ENCODE measurements around the gene FAM216B.
"Not testable (repeated sequence)": the region's sequence is repeated elsewhere in the genome, so short reads cannot be mapped to it uniquely, and the experiment has no call there.

The FAM216B gene

GRCh38 chr13:42788601-42789000 is 7.2 kb downstream of the FAM216B start:
- no peak for DNase-seq

DNA sequence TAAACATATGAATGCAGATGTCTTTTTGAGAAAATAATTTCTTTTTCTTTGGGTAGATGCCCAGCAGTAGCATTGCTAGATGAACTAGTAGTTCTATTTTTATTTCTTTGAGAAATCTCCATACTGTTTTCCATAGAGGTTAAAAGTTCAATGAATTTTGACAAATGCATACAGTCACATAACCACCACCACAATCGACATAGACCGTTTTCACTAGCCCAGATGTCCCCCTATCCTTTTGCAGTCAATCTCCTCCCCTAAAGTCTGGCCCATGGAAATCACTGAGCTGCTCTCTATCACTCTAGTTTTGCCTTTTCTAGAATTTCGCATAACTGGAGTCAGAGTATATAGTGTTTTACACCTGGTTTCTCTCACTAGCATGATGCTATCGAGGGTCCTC is 10.8 kb downstream of the FAM216B start:
- DNase-seq: no peak

GRCh38 chr13:42794577-42795275 is 13.3 kb downstream of the FAM216B start:
- no peak for DNase-seq

DNA sequence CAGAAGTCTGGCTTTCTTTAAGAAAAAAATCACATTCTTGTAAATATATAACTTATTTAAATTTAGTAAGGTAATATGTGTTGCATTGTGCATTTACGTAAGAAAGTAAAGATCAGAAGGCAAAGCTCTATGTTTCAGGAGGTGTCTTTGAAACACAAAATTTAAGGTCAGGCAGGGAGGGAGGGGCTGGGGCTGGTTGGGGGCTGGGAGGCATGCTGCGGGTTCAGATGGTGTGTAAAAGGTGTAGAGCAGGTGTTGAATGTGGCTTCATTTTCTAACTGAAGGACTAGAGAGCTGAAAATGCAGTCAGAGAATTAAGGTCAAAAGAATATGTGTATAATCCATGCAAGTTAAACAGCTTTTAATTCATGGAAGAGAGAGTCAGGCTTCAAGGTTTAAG is 14.3 kb downstream of the FAM216B start:
- DNase-seq: no peak

DNA sequence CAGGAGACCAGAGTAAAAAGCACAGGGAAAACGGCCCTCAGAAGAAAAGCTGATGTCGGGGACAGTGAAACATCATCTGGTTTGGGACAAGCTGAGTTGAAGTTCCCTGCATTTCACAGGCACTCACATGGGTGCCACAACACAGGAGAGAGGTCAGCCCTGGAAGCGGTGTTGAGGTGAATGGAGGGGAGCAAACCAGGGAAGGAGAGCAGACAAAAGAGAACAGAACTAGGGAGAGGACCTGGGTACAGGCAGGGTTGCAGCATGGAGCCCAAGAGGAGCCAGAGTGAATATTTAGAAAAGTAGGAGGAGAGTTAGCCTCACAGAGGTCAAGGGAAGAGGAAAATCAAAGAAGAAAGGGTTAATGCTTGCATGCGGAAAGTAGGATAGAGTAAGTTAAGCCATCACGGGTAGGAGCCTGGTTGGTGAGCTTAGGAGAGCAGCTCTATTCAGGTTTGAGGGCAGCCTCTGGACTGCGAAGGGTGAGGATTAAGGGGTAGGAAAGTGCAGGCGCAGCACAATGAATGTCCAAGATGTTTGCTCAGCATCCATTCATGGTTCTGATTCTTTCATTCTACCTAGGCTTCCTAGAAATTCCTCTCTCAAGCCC is 15.5 kb downstream of the FAM216B start:
- DNase-seq: no peak

DNA sequence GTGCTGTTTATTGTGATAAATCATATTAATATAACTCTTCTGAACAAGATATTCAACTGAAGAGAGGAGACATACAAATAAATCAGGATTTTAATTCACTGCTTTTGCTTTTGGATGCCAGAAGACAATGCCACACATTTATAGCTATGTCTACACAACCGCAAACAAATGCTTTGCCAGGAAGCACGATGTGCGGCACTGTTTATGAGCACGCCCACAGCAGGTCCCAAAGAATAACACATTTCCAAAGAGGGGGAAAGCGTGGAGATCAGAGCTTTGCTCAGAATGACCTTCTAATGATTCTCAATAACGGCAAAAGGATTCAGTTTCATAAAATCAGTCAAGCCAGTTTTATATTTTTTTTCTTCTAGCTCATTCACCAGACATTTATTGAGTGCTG is 16.7 kb downstream of the FAM216B start:
- DNase-seq: no peak

DNA sequence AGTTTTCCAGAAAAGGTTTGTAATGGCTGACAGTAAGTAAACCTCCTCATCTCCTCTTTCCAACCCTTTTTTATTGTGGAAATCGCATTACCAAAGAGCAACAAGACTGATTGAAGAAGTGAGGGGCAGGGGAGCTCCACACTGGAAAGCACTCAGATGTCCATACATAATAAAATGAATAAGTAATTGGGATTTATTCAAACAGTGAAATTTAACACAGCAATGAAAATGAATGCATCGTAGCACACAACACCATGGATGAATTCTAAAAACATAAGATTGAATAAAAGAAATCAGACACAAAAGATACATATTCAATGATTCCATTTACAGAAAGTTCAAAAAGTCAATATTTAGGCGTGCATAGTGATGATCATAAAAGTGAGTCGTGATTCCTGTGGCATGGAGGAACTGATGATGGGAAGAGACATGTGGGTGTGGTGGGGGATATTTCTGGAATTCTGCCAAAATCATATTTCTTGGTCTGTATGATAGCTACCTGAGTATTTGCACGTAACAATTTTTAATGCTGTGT is 18.8 kb downstream of the FAM216B start:
- no peak for DNase-seq

- no peak for DNase-seq
Observed at GRCh38 chr13:42803563-42804204, 22.3 kb downstream of the FAM216B start.

DNA sequence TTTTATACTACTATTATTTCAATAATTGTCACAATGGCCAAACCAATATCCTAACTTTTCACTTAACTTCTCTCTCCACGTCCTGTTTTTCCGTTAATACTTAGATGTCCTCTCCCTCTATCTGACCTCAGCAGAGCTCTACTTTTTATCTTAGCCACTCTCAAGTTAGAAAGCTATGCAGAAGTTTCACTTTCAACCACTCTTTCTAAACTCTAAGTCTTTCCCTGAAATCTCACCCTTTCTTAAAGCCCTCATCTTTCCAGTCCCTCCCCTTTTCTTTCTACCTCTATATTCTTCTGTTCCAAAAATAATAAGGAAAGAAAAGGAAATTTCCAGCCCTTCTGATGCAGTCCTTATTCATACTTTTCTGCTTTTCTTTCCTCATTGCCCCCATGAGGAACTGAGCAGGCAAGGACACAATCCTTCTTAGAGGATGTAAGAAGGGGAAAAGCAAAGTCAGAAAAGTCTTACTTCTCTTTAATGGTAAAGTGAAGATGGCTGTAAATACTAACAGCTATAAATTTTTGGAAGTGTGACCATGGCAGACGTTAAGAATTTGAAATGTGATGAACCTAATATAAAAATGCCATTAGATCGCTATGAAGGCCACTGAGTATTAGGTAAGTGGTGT is 23.0 kb downstream of the FAM216B start:
- DNase-seq: no peak

DNA sequence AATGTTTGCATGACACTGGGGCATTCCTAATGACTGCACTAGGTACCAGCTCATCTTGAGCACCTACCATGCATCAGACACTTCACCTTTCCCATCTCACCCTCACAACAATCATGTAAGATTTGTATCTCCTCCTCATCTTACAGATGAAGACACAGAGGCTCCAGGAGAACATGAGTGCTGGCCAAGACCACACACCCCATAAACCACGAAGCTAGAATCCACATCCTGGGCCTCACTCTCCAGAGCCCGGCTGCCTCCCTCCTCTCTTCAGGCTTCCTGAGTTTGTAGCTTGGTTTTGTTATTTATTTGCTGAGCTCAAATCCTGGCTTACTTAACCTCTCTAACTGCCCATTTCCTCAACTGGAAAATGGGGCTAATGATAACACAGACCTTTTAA is 25.9 kb downstream of the FAM216B start:
- no peak for DNase-seq

DNA sequence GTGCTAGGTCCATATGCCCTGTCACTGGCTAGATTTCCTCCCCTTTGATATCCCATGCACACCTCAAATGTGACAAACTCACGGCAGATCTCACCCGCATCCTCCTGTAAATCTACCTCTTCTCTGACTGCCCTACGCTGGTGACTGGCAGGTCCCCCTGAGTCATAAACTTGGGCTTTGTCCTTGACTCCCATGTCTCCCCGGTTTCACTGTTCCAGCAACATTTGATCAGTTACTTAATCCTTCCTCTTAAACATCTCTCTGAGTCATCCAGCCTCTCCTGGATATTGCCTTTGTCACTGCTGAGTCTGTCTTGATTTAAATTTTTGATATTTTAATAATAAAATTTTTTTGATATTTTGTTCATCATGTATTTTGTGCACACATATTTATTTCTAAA is 26.5 kb downstream of the FAM216B start:
- DNase-seq: no peak

- no peak for DNase-seq
Observed at GRCh38 chr13:42808341-42808940, 27.1 kb downstream of the FAM216B start.

DNA sequence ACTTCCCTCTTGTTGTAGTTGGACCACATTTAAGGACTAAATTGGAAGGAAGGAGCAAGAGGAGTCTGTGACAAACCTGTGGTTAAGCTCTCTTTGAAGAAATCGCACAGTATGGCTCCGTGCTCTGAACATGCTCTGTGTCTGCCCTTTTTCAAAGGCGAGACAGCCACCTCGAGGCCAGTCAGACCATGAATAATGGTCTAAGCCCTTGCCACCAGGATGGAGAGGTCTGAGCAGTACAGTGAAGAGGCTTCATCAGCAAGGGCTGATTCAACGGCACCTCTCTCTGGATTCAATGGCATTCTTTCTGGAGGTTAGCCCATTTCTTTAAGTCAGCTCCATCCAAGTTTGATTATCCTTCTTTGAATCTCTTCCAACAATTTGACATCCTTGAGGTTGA is 30.9 kb downstream of the FAM216B start:
- DNase-seq: no peak

- no peak for DNase-seq
Observed at GRCh38 chr13:42814868-42815267, 33.5 kb downstream of the FAM216B start.

DNA sequence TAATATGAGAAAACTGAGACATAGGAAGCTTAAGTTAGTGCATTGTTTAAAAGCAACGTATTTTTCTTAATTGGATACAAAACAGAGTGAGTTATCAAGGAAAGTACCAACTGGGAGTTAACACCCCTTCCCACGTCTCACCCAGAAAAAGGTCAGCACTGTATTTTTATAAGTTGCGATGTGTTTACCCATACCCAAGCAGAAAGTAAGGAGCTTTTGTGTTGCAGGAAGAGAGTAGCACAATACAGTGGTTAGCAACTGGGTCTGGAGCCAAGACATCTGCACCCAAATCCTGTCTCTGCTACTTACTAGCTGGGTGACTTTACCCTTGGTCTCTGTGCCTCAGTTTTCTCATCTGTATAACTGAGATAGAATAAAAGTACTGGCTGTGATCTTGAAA is 34.3 kb downstream of the FAM216B start:
- DNase-seq: no peak

- DNase-seq: no peak
Observed at GRCh38 chr13:42816538-42816937, 35.2 kb downstream of the FAM216B start.

GRCh38 chr13:42819687-42820086 is 38.3 kb downstream of the FAM216B start:
- DNase-seq: not testable (repeated sequence)

DNA sequence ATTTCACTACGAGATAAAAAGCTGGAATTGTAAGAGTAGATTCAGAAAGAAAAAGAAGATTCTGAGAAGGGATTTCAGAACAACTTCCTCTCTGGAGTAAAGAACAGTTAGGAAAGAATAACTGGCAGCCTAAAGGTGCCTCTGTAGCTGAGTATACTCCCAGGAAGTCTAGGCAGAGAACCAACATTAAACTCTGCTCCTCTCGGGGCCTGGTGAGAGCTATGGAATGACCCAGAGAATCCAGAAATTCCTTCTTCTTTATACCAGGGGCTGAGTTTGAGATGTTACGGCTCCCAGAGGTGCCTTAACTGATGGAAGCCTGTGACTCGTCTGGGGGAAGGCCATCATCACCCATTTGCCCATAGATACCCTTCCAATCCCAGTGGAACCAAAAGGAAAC is 39.1 kb downstream of the FAM216B start:
- no peak for DNase-seq

DNA sequence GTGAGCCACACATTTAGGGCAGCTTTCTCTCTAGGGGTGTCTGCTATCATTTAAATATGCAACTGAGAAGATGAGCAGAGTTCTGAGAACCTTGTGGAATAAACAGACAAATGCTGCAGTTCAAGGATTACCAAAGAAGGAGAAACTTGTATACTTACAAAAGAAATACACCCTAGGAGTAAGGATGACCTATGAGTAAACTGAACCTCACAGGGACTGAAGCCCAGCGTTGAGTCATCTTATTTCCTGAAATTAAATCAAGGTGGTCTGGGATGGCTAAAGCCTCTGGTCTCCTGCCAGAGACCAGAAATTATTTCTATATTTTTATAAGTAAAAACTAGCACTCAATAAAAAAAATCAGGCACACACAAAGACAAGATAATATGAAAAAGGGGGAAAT is 40.1 kb downstream of the FAM216B start:
- DNase-seq: no peak

GRCh38 chr13:42832341-42833096 is 51.1 kb downstream of the FAM216B start:
- no peak for DNase-seq

DNA sequence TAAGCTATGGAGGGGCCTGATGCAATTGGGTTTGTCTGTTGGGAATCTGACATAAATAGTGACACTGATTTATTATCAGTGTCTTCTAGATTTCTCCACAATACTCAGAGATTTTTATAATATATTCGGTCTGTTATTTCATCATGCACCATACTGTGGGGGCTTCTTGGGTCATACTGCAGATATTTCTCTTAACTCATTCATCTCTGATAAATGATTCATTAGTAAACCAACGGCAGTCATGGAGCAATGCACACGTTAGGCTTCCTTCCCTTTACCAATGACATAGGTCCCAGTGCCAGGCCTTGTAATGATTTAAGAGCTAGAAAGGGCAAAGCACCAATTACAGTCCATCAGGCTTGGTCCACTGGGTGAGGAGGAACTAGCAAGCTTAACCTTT is 53.6 kb downstream of the FAM216B start:
- DNase-seq: no peak

- DNase-seq: no peak
Observed at GRCh38 chr13:42836930-42837690, 55.7 kb downstream of the FAM216B start.

Data from CD4-positive, alpha-beta T cell treated with Interferon gamma for 1 hour (primary cell).